HG02981 (cell line): ENCODE results near the gene RAB5A.
A peak's percentile ranks its signal among the peaks of the same experiment; 100 is the strongest.
"Not testable (repeated sequence)": the region's sequence is repeated elsewhere in the genome, so short reads cannot be mapped to it uniquely, and the experiment has no call there.

Experiments
- ATAC-seq: cut with Tn5 transposase; IDR thresholded peaks from one replicate; pipeline ENCODE4 v1.9.1; 2021; ENCODE audit warnings: mild to moderate bottlenecking, moderate library complexity; ENCODE audit not compliant: unreplicated experiment

The RAB5A gene, protein sequence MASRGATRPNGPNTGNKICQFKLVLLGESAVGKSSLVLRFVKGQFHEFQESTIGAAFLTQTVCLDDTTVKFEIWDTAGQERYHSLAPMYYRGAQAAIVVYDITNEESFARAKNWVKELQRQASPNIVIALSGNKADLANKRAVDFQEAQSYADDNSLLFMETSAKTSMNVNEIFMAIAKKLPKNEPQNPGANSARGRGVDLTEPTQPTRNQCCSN

DNA sequence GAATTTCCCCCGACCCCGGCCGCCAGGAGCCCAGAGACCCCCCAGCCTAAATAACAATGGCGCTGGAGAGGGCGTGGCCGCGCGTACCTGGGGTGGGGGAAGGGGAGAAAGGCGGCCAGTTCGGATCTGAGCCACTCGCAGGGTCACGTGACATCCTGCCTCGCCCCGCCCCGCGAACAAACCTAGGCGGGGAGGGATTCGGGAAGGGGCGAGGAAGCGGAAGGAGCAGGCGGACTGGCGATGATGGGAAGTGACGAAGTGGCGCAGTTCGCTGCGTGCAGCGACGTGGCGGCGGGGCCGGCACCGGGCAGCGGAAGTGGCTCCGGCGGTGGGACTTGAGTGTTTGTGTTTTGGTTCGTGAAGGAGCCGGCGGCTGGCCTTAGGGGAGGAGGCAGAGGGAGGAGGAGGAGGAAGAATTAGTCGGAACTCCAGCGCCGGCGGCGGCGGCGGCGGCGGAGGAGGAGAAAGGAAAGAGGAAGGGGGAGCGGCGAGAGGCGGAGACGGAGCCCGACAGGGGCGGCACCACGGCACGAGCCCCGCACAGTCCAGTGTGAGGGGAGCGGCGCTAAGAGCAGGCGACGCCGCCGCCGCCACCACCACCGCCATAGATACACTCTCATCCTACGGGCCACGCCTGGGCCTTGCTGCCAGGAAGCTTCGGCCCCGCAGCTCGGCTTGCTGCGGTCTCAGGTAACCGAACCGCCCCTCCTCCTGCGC, at the start of gene RAB5A:
Gene RAB5A, plus strand, starts transcription at position 266 of the 717 bp plus-strand sequence. CDS start 3,802 bp downstream, outside the sequence.
- ATAC-seq, result peak; percentile 96

DNA sequence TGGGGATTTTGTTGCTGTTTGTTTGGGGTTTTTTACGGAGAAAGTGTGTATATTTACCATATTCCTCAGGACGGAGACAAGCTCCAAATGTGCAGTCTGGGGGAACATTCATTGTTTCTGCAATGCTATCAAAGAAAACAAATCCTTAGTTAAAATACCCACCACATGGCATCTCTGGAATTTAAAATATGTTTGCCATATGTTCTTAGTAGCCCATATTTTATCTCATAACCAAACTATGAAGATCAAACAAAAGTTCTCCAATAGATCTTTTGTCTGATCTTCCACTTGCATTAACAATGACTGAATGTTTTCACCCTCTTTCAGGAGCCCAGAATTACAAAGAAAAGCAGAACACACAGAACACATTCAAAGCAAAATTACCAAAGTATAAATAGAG, 48.2 kb upstream of the RAB5A start:
- ATAC-seq, result no peak

DNA sequence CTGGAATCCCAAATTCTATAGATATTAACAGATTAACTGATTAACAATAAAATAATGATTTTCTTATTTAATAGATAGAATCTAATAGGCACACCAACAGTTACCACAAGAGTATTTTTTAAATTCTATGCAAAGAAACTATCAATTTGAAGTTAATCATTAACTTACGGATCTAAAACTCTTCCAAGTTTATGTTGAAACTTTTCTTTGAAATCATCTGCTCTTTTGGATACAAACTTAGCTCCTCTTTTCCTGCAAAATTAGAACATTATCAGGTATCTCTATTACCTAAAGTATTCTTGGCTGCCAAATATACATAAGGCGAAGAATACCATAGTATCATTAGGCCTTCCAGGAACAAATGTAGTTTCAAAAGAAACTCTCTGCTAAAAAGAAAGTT, 47.6 kb upstream of the RAB5A start:
- no peak for ATAC-seq

DNA sequence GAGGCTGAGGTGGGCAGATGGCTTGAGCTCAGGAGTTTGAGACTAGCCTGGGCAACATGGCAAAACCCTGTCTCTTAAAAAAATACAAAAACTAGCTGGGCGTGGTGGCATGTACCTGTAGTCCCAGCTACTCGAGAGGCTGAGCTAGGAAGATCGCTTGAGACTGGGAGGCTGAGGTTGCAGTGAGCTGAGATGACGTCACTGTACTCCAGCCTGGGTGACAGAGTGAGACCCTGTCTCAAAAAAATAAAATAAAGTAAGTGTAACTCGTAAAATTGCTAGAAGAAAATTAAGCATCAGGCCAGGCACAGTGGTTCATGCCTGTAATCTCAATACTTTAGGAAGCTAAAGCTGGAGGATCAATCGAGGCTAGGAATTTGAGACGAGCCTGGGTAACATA, 47.1 kb upstream of the RAB5A start:
- ATAC-seq, result not testable (repeated sequence)

DNA sequence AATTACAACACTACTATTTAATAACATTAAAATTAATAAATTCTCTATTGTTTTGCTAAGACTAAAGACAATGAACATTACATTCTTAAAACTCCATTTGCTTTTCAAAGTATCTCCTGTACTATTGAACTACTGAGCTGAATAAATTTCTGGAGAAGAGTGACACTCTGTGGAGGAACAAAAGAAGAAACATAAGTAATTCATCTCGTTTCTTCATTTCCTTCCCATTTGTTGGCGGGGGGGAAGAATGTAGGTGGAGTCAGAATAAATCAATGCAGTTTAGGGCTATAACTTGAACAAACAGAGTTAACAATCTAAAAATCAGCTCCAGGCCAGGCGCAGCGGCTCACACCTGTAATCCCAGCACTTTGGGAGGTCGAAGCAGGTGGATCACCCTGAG, 45.6 kb upstream of the RAB5A start:
- no peak for ATAC-seq

GRCh38 chr3:19901918-19902317, 45.0 kb upstream of the RAB5A start:
- ATAC-seq, result no peak

DNA sequence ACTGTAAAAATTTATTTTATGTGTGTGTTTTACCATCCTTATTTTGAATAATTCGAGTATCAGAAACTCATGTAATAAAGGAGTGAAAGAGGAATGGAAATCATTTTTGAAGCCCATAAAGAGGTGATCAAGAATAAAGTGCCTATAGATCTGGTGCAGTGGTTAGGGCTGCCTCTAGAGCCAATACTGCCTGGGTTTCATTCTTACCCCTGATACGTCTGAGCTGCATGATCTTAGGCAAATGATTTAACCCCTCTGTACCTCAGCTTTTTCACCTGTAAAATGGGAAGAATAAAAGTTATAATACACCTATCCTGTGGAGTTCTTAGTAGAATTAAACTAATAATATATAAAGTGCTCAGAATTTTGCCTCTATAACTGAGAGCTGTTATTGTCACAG, 43.2 kb upstream of the RAB5A start:
- ATAC-seq, result no peak

DNA sequence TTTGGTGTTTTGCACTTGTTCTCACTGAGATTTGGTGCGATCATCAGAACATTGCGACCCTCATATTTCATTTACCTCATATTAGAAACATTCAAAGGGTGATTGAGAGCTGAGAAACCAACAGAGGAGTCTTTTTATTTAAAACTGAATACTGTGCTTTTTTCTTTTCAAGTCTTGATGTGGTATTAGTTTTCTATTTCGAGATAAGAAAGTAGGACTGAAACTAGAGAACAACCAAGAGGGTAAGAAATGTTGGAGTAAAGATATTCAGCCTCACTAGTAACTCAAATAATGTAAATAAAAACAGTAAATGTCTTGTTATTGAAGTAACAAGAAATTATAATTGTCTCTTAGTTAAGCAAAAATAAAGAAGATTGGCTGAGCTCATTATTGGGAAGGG, 39.4 kb upstream of the RAB5A start:
- no peak for ATAC-seq

- ATAC-seq, result no peak
These were observed 35.4 kb upstream of the RAB5A start for GRCh38 chr3:19911452-19911851.

GRCh38 chr3:19917167-19917566, 29.7 kb upstream of the RAB5A start:
- ATAC-seq, result no peak

DNA sequence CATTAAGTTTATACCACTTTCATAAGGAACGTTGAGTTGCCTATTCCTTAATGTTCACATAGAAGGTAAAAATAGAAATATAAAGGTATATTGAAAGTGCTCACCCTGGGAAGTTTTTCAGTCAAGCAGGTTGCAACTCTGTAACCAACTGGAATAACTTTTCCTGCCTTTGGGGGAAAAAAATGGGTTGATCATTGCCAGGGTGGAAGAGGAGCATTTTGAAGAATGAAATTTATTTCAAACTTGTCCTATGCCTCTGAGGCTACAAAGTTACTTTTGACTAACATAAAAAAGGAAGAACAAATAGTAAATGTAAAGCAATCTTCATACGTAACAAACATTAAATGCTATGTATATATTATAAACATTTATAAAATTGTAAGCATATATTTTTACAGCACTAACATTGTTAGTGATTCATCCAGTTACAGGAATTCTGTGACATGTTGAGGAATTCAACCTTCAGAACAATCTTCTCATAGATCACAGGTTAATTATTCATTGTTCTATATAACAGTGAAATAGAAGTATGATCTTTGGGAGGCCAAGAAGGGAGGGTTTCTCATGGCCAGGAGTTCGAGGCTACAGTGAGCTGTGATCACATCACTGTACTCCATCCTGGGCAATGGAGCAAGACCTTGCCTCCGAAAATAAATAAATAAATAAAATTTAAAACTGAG, 26.4 kb upstream of the RAB5A start:
- ATAC-seq, result no peak

GRCh38 chr3:19931180-19931692, 15.7 kb upstream of the RAB5A start:
- peak; percentile 68 for ATAC-seq

DNA sequence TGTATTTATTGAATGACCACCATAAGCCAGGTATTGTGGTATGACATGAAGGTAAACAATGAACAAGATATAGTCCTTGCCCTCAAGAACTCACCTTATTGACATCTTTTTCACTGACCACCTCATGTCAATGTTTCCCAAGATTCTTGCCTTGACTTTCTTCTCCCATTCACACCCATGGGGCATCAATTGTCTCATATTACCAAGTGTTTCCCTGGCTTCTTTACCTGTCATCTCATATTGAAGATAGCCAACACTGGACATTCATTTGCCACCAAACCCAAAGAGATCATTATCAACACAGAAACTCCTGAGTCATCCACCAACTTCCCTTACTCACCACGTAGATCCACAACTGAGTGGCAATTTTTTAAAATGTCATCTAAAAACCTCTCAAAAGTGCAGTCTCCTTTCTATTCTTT, 15.1 kb upstream of the RAB5A start:
- ATAC-seq, result peak; percentile 56

DNA sequence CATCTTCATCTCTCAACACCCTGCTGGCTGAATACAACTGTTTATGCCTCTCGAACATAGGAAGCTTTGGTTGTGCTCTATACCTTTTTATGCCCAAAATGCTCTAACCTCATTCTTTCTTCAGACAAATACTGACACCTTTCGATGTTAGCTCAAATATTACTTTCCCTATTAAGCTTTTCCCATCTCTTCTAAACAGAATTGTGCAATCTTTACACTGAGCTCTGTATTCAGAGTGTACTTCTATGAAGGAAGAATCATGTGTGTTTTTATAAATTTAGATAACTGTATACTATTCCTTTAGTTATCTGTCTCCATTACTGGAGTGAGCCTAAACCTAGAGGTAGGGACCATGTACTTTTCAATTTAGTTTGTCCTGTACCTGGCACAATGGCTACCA, 14.5 kb upstream of the RAB5A start:
- ATAC-seq, result no peak

GRCh38 chr3:19934098-19934566, 12.8 kb upstream of the RAB5A start, which contains the start of gene EFHB:
TSS of gene EFHB (minus strand) at chr3:19934217. CDS start at chr3:19934018, 199 bp downstream.
- no peak for ATAC-seq

GRCh38 chr3:19937459-19938294, 9.2 kb upstream of the RAB5A start:
- no peak for ATAC-seq

GRCh38 chr3:19938295-19938627, 8.6 kb upstream of the RAB5A start:
- ATAC-seq, result no peak

DNA sequence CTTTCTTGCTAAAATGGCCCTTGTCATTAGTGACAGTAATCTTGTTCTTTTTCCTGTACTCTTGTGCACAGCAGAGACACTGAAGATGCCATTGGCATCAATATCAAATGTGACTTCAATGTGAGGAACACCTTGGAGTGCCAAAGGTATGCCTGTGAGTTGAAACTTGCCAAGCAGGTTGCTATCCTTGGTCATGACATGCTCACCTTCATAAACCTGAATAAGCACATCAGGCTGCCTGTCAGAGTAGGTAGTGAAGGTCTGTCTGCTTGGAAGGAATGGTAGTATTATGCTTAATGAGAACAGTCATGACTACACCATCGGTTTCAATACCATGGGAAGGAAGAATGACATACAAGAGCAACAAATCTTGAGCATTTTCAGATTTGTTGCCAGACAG, 6.3 kb upstream of the RAB5A start:
- no peak for ATAC-seq

DNA sequence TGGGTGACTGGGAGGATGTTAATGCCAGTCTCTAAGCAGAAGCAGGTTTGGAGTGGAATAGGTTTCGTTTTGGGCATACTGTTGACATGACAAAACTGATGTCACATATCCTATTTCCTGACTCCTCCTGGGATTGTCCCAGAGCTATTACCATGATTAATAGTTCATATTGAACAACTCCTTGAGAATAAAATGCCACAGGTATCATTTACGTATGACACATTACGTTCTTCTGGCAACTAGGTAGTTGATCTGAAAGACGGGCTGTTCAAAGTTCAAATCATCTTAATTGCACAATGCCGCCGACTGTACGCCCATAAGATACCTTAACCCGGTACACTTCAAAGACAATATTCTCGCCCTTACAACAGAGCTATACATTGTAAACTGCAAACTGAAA, 1.4 kb upstream of the RAB5A start:
- ATAC-seq, result no peak

- peak; percentile 5 for ATAC-seq
These were observed 697 bp upstream of the RAB5A start for GRCh38 chr3:19945969-19946831.
